ENCODE results near the gene GORASP1. TPM values are rescaled to one million over a fixed set of nuclear protein-coding genes. Genes with fewer than 3 reads are reported as not detected.

Gene GORASP1
- total and polyA plus RNA-seq, 2 of the 13 experiments (the other 11 are each of a cell fraction or from before 2014, with no cell fraction given): 36.4 to 39.8 TPM

DNA sequence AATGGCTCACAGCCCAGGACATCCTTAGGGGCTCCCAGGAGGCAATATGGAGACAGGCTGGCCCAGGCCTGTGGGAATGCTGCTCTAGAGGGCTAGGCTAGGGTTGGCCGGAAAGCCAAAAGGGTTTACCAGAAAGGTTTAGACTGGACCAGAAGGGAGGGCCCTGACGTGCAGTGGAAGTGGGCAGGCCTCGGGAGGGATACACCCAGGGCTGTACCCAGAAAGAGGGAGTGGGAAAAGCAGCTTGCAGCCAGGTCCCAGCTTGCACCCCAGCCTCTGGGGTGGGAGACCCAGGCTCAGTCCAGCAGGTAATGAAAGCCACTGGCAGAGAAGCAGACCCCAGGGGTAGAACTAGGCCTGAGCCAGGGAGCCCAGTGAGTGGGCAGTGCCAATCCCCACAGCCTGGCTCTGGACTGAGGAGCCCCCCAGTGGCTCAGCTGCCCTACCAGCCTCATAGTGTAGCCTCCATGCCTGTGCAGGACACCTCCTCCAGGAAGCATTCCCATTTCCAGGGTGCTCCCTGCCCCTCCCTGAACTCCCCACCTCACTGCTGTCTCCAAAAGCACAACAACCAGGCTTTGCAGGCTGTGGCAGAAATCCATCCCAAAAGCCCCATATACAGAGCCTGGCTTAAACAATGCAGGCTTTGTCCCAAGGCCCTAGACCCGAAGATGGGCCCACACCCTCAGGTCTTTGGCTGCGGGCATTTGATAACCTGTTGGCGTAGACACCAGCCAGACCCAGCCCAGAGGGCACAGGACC is 3.5 kb downstream of the GORASP1 start:
- no peak overlapping the region for H2AFZ ChIP-seq (ENCODE audit: low read length)
- no peak overlapping the region for H3K9ac ChIP-seq (ENCODE audit: insufficient read depth, low read depth, low read length)
- H3K27ac ChIP-seq (ENCODE audit: extremely low read length, insufficient read depth, low read length): no peak overlapping the region
- in situ Hi-C loops (cut with HindIII; ENCODE audit: extremely low pct_ligation_motif_present, low pct_unique_long_range_greater_than_20kb): no loop called here
- H3K4me2 ChIP-seq (ENCODE audit: low read depth, low read length): no peak overlapping the region
- H3K9me3 ChIP-seq (ENCODE audit: low read length): no peaks in the 10 kb centered on the region
- WGBS (ENCODE audit: low lambda C conversion rate): 100% methylated on average over 3 of the region's 6 CpGs
- ATAC-seq (no peak), FAIRE-seq (no peak), DNase-seq (ENCODE audit: low spot score) (no peak)
- peaks cover 38% of the 10 kb centered on the region for H3K4me1 ChIP-seq (ENCODE audit: insufficient read depth, low read length)
- H3K27me3 ChIP-seq (ENCODE audit: control insufficient read depth in 1 of 2, insufficient read depth in 2 of 2, low read length in 2 of 2): no peaks in the 10 kb centered on the region; a peak in 1 of 5 replicates
- ChIA-PET CTCF (ENCODE audit: low intra/inter-chr PET ratio, low total read pairs) (no interaction called here), POLR2A (no interaction called here)
- peaks cover 20% of the 10 kb centered on the region for H3K79me2 ChIP-seq (ENCODE audit: insufficient read depth, low read length)
- H3K36me3 ChIP-seq (replicated peaks in 1 of 2; ENCODE audit: control insufficient read depth in 1 of 2, insufficient read depth in 2 of 2, low read length in 2 of 2): peaks cover 4 to 20% of the 10 kb centered on the region in 2 experiments
- BruUV-seq (replicated peaks): no TSS peak
- no peaks in the 10 kb centered on the region for H4K20me1 ChIP-seq (ENCODE audit: insufficient read depth, low read length)
- TF ChIP-seq, protein P1, sequence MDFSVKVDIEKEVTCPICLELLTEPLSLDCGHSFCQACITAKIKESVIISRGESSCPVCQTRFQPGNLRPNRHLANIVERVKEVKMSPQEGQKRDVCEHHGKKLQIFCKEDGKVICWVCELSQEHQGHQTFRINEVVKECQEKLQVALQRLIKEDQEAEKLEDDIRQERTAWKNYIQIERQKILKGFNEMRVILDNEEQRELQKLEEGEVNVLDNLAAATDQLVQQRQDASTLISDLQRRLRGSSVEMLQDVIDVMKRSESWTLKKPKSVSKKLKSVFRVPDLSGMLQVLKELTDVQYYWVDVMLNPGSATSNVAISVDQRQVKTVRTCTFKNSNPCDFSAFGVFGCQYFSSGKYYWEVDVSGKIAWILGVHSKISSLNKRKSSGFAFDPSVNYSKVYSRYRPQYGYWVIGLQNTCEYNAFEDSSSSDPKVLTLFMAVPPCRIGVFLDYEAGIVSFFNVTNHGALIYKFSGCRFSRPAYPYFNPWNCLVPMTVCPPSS (IDR thresholded peaks at IDR 0.05): no peak
- no peak for TF ChIP-seq ZNF367 (CRISPR knock-in tag; IDR thresholded peaks at IDR 0.05; ENCODE audit: borderline replicate concordance)
- intact Hi-C loops (cut with micrococcal nuclease; ENCODE audit: unreplicated experiment): no loop called here
- no peak overlapping the region for H3K4me3 ChIP-seq (replicated peaks in 1 of 3; ENCODE audit: insufficient read depth in 1 of 3, low read depth in 2 of 3, low read length in 3 of 3)

DNA sequence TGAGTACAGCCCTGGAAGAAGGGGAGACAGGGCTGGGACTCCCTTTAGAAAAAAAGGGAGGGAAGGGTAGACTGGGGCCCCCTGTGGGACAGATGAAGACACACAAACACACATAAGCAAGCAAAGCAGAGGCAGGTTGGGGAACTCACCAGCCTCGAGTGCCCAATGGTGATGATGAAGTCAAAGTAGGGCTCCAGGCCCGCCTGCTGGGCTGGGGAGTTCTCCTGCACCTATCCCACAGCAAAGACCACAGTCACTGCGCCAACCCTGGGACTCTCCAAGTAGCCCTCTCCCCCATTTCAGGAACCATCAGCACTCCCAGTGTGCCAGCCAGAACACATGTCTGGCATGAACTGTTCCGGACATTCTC is 4.1 kb downstream of the GORASP1 start:
- peaks cover 20% of the 10 kb centered on the region for H3K79me2 ChIP-seq (ENCODE audit: insufficient read depth, low read length)
- no peak overlapping the region for H3K4me3 ChIP-seq (replicated peaks in 1 of 3; ENCODE audit: insufficient read depth in 1 of 3, low read depth in 2 of 3, low read length in 3 of 3)
- no peak for ATAC-seq
- intact Hi-C loops (cut with micrococcal nuclease; ENCODE audit: unreplicated experiment) (no loop called here), in situ Hi-C loops (cut with HindIII; ENCODE audit: extremely low pct_ligation_motif_present, low pct_unique_long_range_greater_than_20kb) (no loop called here)
- H3K4me1 ChIP-seq (ENCODE audit: insufficient read depth, low read length): peaks cover 31% of the 10 kb centered on the region
- no peak overlapping the region for H3K9ac ChIP-seq (ENCODE audit: insufficient read depth, low read depth, low read length)
- H3K36me3 ChIP-seq (replicated peaks in 1 of 2; ENCODE audit: control insufficient read depth in 1 of 2, insufficient read depth in 2 of 2, low read length in 2 of 2): peaks cover 4 to 27% of the 10 kb centered on the region in 2 experiments
- no peak for FAIRE-seq
- no peaks in the 10 kb centered on the region; a peak in 1 of 5 replicates for H3K27me3 ChIP-seq (ENCODE audit: control insufficient read depth in 1 of 2, insufficient read depth in 2 of 2, low read length in 2 of 2)
- TF ChIP-seq MTF2 (CRISPR knock-in tag; IDR thresholded peaks at IDR 0.05; ENCODE audit: borderline replicate concordance) (no peak), NFYB (CRISPR knock-in tag; IDR thresholded peaks at IDR 0.05) (no peak), MZF1 (CRISPR knock-in tag; IDR thresholded peaks at IDR 0.05; ENCODE audit: borderline replicate concordance) (no peak), ZNF558 (CRISPR knock-in tag; IDR thresholded peaks at IDR 0.05; ENCODE audit: borderline replicate concordance) (no peak), IRF2 (CRISPR knock-in tag; IDR thresholded peaks at IDR 0.05) (no peak), ISX (CRISPR knock-in tag; conservative IDR thresholded peaks at IDR 0.05) (no peak), ZNF614 (CRISPR knock-in tag; IDR thresholded peaks at IDR 0.05; ENCODE audit: borderline replicate concordance) (no peak)
- TF ChIP-seq, protein P2, sequence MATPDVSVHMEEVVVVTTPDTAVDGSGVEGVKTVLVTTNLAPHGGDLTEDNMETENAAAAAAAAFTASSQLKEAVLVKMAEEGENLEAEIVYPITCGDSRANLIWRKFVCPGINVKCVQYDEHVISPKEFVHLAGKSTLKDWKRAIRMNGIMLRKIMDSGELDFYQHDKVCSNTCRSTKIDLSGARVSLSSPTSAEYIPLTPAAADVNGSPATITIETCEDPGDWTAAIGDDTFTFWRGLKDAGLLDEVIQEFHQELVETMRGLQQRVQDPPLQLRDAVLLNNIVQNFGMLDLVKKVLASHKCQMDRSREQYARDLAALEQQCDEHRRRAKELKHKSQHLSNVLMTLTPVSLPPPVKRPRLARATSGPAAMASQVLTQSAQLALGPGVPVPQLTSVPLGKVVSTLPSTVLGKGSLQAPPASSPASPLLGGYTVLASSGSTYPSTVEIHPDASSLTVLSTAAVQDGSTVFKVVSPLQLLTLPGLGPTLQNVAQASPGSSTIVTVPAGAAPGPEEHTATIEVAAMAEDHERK (CRISPR knock-in tag; IDR thresholded peaks at IDR 0.05; ENCODE audit: low read depth): no peak
- no TSS peak for BruUV-seq (replicated peaks)
- ChIA-PET POLR2A (no interaction called here), CTCF (ENCODE audit: low intra/inter-chr PET ratio, low total read pairs) (no interaction called here)
- no peaks in the 10 kb centered on the region for H4K20me1 ChIP-seq (ENCODE audit: insufficient read depth, low read length)
- no peak overlapping the region for H2AFZ ChIP-seq (ENCODE audit: low read length)
- WGBS (ENCODE audit: low lambda C conversion rate): 63% methylated on average over 1 of the region's 4 CpGs
- H3K4me2 ChIP-seq (ENCODE audit: low read depth, low read length): no peak overlapping the region
- no peak for DNase-seq (ENCODE audit: low spot score)
- no peak overlapping the region for H3K27ac ChIP-seq (ENCODE audit: extremely low read length, insufficient read depth, low read length)
- H3K9me3 ChIP-seq (ENCODE audit: low read length): no peaks in the 10 kb centered on the region
